ENCODE data around the gene RGS6. TPM values are rescaled to one million over a fixed set of nuclear protein-coding genes. Genes with fewer than 3 reads are reported as not detected.

The RGS6 gene
- total RNA-seq, 1 donor from 2014 or later = 5.1 TPM

- Mint-ChIP-seq H3K27ac (no peak overlapping the region), H3K9me3 (ENCODE audit: low read depth) (peaks cover 10% of the 10 kb centered on the region), H3K27me3 (no peaks in the 10 kb centered on the region), H3K4me3 (ENCODE audit: low read depth) (no peak overlapping the region), H3K36me3 (ENCODE audit: insufficient read depth) (no peaks in the 10 kb centered on the region), H3K4me1 (ENCODE audit: low read depth) (peaks cover 3% of the 10 kb centered on the region)
- no peak for DNase-seq (ENCODE audit: low spot score, unreplicated experiment)
- TF ChIP-seq, protein P1, sequence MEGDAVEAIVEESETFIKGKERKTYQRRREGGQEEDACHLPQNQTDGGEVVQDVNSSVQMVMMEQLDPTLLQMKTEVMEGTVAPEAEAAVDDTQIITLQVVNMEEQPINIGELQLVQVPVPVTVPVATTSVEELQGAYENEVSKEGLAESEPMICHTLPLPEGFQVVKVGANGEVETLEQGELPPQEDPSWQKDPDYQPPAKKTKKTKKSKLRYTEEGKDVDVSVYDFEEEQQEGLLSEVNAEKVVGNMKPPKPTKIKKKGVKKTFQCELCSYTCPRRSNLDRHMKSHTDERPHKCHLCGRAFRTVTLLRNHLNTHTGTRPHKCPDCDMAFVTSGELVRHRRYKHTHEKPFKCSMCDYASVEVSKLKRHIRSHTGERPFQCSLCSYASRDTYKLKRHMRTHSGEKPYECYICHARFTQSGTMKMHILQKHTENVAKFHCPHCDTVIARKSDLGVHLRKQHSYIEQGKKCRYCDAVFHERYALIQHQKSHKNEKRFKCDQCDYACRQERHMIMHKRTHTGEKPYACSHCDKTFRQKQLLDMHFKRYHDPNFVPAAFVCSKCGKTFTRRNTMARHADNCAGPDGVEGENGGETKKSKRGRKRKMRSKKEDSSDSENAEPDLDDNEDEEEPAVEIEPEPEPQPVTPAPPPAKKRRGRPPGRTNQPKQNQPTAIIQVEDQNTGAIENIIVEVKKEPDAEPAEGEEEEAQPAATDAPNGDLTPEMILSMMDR (IDR thresholded peaks at IDR 0.05; ENCODE audit: unreplicated experiment) = no peak
Measured at GRCh38 chr14:72350215-72350614, 418.0 kb downstream of the RGS6 start.

GRCh38 chr14:72352012-72352411, 419.8 kb downstream of the RGS6 start:
- Mint-ChIP-seq H3K27me3 (no peaks in the 10 kb centered on the region), H3K27ac (no peak overlapping the region), H3K4me1 (ENCODE audit: low read depth) (peaks cover 3% of the 10 kb centered on the region), H3K9me3 (ENCODE audit: low read depth) (peaks cover 10% of the 10 kb centered on the region), H3K4me3 (ENCODE audit: low read depth) (no peak overlapping the region), H3K36me3 (ENCODE audit: insufficient read depth) (no peaks in the 10 kb centered on the region)
- DNase-seq (ENCODE audit: low spot score, unreplicated experiment) = no peak
- TF ChIP-seq, protein P1 (IDR thresholded peaks at IDR 0.05; ENCODE audit: unreplicated experiment) = no peak

DNA sequence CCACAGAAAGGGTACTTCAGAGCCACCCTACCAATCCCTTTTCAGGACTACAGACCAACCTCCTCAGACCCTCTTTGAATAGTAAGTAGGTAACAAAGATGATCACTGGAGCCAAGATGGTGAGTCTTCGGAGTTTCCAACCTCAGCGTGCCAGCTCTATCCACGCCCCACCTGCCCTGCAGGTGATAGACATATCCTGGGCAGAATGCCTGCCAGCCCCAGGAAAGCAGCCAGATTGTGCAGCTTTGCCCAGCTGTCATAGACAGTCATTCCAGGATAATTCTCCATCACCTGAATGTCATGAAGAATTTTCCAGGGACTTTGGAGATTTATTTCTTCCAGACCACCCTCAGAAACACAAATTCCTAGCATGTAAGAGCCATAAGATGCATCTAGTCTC, 434.4 kb downstream of the RGS6 start:
- TF ChIP-seq, protein P1 (IDR thresholded peaks at IDR 0.05; ENCODE audit: unreplicated experiment) = no peak
- H3K36me3 Mint-ChIP-seq (ENCODE audit: insufficient read depth) = no peaks in the 10 kb centered on the region
- no peaks in the 10 kb centered on the region for H3K27me3 Mint-ChIP-seq
- H3K4me1 Mint-ChIP-seq (ENCODE audit: low read depth) = no peaks in the 10 kb centered on the region
- H3K27ac Mint-ChIP-seq = no peak overlapping the region
- H3K9me3 Mint-ChIP-seq (ENCODE audit: low read depth) = peaks cover 7% of the 10 kb centered on the region
- no peak for DNase-seq (ENCODE audit: low spot score, unreplicated experiment)
- H3K4me3 Mint-ChIP-seq (ENCODE audit: low read depth) = no peak overlapping the region

- peaks cover 7% of the 10 kb centered on the region for H3K9me3 Mint-ChIP-seq (ENCODE audit: low read depth)
- no peaks in the 10 kb centered on the region for H3K4me1 Mint-ChIP-seq (ENCODE audit: low read depth)
- H3K4me3 Mint-ChIP-seq (ENCODE audit: low read depth) = no peak overlapping the region
- no peak for DNase-seq (ENCODE audit: low spot score, unreplicated experiment)
- no peaks in the 10 kb centered on the region for H3K27me3 Mint-ChIP-seq
- no peaks in the 10 kb centered on the region for H3K36me3 Mint-ChIP-seq (ENCODE audit: insufficient read depth)
- TF ChIP-seq, protein P1 (IDR thresholded peaks at IDR 0.05; ENCODE audit: unreplicated experiment) = no peak
- H3K27ac Mint-ChIP-seq = no peak overlapping the region
Measured at GRCh38 chr14:72369106-72369505, 436.9 kb downstream of the RGS6 start.

DNA sequence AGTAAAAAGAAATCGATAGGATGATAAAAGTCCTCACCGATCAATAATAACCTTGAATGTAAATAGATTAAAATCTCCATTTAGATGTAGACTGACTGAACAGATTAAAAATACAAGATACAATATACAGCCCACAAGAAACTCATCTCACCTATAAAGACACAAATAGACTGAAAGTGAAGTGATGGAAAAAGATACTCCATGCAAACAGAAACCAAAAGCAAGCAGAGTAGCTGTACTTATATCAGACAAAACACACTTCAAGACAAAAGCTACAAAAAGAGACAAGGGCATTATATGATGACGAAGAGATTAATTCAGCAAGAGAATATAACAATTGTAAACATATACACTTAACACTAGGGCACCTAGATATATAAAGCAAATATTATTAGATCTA, 444.8 kb downstream of the RGS6 start:
- Mint-ChIP-seq H3K9me3 (ENCODE audit: low read depth) (peaks cover 13% of the 10 kb centered on the region), H3K4me1 (ENCODE audit: low read depth) (no peaks in the 10 kb centered on the region), H3K36me3 (ENCODE audit: insufficient read depth) (no peaks in the 10 kb centered on the region), H3K27me3 (no peaks in the 10 kb centered on the region), H3K27ac (no peak overlapping the region), H3K4me3 (ENCODE audit: low read depth) (no peak overlapping the region)
- DNase-seq (ENCODE audit: low spot score, unreplicated experiment) = no peak
- TF ChIP-seq, protein P1 (IDR thresholded peaks at IDR 0.05; ENCODE audit: unreplicated experiment) = no peak

Data from progenitor cell of endocrine pancreas (in vitro differentiated cells).